PFSK-1 (cell line): ENCODE results near the gene MINAR1.

ENCODE experiments used
- FOXP2 ChIP-seq: optimal IDR thresholded peaks from 2 replicates; pipeline ENCODE3; 2011; ENCODE audit warnings: borderline replicate concordance, control low read depth, inconsistent platforms; ENCODE audit not compliant: insufficient read depth; ENCODE audit errors: extremely low read length, extremely low read depth
- POLR2AphosphoS5 ChIP-seq: IDR thresholded peaks from 2 replicates; pipeline ENCODE4 v1.6.1; 2012; ENCODE audit warnings: low read depth, mild to moderate bottlenecking, control low read depth, low read length, moderate library complexity
- SIN3A ChIP-seq: IDR thresholded peaks from 2 replicates; pipeline ENCODE4 v1.6.1; 2012; ENCODE audit warnings: mild to moderate bottlenecking, low read length, moderate library complexity, borderline replicate concordance; ENCODE audit not compliant: insufficient read depth
- TAF1 ChIP-seq: IDR thresholded peaks from 2 replicates; pipeline ENCODE4 v1.6.1; 2012; ENCODE audit warnings: low read length, control low read depth, borderline replicate concordance; ENCODE audit not compliant: insufficient read depth
- TF ChIP-seq, protein P1 (sequence below), 2 experiments: IDR thresholded peaks; 2 replicates each; pipeline versions ENCODE4 v1.6.1 to v1.8.0; 2011 to 2012; ENCODE audit warnings: low read depth in 2 of 2, low read length in 2 of 2, control low read depth in 1 of 2, inconsistent platforms in 1 of 2, mild to moderate bottlenecking in 1 of 2, moderate library complexity in 1 of 2; ENCODE audit not compliant: insufficient read depth in 1 of 2

MINAR1 gene

DNA sequence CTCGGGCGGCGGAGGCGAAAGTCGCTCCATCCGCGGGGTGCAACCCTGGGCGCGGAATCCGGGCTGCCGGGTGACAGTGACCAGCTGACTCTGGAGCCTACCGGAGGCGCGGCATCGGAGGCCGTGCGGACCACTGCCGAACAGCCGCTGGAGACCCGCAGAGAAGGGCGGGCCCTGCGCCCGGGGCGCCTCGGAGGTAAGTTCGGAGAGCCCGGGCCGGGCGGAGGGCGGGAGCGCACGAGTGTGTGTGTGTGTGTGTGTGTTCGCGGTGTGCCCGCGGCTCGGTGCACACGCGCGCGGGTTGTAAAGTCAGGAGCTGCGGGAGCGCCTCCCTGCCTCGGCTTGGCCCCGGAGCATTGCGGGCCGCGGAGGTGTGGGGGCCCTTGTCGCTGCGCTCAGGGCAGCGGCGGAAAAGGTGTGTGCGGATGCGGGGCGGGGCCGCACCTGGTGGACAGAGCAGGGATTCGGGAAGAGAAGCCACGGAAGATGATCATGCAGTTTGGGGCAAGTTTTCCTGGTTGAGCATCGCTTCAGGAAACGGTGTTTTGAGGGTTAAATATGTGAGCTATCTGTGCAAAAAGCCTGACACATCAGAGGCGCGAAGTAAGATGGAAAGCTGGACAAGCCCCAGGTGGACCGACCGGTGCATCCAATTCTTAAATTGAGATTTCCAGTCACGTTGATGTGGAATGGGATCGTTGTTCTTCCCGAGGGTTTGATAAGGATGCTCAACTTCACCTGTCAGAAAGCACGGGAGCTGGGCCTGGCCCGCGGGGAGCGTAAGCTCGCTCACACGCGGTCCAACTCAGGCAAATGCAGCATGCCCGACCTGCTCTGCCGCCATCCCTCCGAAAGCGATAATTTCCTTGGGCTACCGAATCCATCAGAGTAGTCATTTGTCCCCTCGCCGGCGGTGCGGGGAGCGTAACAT, 474 bp downstream of the MINAR1 start:
- TF ChIP-seq TAF1, result no peak
- no peak for TF ChIP-seq POLR2AphosphoS5
- TF ChIP-seq FOXP2, result no peak
- TF ChIP-seq SIN3A, result no peak
- TF ChIP-seq, protein P1, sequence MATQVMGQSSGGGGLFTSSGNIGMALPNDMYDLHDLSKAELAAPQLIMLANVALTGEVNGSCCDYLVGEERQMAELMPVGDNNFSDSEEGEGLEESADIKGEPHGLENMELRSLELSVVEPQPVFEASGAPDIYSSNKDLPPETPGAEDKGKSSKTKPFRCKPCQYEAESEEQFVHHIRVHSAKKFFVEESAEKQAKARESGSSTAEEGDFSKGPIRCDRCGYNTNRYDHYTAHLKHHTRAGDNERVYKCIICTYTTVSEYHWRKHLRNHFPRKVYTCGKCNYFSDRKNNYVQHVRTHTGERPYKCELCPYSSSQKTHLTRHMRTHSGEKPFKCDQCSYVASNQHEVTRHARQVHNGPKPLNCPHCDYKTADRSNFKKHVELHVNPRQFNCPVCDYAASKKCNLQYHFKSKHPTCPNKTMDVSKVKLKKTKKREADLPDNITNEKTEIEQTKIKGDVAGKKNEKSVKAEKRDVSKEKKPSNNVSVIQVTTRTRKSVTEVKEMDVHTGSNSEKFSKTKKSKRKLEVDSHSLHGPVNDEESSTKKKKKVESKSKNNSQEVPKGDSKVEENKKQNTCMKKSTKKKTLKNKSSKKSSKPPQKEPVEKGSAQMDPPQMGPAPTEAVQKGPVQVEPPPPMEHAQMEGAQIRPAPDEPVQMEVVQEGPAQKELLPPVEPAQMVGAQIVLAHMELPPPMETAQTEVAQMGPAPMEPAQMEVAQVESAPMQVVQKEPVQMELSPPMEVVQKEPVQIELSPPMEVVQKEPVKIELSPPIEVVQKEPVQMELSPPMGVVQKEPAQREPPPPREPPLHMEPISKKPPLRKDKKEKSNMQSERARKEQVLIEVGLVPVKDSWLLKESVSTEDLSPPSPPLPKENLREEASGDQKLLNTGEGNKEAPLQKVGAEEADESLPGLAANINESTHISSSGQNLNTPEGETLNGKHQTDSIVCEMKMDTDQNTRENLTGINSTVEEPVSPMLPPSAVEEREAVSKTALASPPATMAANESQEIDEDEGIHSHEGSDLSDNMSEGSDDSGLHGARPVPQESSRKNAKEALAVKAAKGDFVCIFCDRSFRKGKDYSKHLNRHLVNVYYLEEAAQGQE (IDR thresholded peaks at IDR 0.05; ENCODE audit: insufficient read depth in 1 of 2, low read depth in 2 of 2, low read length in 2 of 2), result no peak

DNA sequence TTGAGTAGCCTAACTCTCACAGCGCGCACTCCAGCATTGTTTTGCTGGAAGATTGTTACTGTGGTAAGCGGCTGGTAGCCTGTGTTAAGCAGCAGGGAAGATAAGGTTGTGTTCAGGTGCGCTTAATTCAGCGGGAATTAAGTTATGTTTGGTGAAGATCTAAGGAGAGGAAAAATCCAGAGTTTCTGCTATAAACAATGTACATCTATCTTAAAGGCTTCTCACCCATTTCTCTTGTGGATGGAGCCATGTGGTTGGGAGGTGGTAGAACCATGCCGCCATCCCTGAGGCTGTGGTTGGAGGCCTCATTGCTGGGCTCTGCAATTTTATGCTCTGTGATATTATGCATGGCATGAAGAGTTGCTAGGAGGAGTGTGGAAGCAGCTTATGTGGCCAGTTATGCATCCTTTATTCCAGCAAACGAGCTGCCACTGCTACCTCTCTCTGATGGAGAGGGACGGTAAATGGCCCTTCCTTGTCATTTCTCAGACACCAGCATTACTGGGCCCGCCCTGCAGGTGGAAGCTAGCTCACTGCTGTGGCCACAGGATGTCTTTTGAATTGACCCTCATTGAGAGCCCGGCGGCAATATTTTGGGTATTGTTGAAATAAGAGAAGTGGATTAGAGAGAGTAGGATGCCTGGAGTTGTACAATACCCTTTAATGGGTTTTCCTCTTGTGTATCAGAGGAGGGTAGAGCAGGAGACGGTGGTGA, 1.3 kb downstream of the MINAR1 start:
- TF ChIP-seq FOXP2, result no peak
- TF ChIP-seq SIN3A, result no peak
- no peak for TF ChIP-seq TAF1

DNA sequence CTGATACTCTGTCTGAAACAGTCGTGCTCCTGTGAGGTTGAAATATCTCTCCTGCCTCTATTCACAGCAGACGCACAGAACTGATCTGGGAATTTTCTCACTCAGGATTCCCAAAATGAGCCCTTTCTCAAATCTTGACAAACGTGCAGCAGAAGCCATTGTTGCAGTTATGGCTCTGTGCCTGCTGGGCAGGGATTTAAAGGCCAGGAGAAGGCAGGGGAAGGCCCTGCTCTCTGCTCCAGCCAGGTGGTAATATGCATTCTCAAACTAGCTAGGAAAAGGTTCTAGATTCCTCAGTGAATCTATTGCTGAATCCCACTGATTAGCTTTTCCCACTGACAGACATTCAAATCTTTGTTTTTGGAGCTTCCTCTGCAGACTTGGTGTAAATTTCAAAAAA, 2.2 kb downstream of the MINAR1 start:
- TF ChIP-seq FOXP2 (no peak), POLR2AphosphoS5 (no peak), SIN3A (no peak), TAF1 (no peak)
- TF ChIP-seq, protein P1 (IDR thresholded peaks at IDR 0.05; ENCODE audit: insufficient read depth in 1 of 2, low read depth in 2 of 2, low read length in 2 of 2), result no peak

DNA sequence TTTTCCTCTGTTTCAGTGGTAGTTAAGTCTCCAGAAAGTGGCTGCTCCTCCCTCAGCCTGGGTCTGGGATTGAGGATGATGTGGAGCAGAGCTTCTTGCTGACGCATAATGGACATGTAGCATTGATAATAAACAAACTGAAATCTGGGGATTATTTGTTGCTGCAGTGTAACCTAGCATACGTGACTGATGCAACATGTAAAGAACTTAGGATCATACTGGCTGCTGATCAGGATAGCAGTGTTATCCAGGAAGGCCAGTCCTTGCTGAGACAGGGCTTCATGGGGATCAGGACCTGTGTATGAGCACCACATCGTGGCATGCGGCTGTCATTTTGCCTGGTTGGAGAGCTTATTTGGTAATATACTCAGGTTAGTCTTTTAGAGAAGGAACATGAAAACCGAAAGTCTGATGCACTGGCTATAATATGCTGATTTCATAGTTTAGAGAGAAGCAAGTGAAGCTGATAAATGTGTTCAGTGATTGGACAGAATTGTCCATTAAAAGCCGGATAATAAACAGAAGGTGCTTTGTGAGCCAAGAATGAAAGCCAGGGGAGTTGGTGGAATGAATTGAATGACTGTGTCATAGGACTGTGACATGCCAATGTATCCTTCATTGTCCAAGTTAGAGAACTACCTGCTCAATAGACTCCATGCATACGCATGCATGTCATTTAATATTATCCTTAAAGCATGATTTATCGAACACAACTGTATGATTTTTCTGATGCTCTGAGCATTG, 4.1 kb downstream of the MINAR1 start:
- no peak for TF ChIP-seq POLR2AphosphoS5
- no peak for TF ChIP-seq FOXP2
- TF ChIP-seq SIN3A, result no peak
- no peak for TF ChIP-seq TAF1
- TF ChIP-seq, protein P1 (IDR thresholded peaks at IDR 0.05; ENCODE audit: insufficient read depth in 1 of 2, low read depth in 2 of 2, low read length in 2 of 2), result no peak
